ENCODE data around the gene DOCK9. TPM values are rescaled to one million over a fixed set of nuclear protein-coding genes. Genes with fewer than 3 reads are reported as not detected.

The DOCK9 gene
- total and polyA plus RNA-seq, 2 experiments from 2014 or later = 8.5 to 57.7 TPM

DNA sequence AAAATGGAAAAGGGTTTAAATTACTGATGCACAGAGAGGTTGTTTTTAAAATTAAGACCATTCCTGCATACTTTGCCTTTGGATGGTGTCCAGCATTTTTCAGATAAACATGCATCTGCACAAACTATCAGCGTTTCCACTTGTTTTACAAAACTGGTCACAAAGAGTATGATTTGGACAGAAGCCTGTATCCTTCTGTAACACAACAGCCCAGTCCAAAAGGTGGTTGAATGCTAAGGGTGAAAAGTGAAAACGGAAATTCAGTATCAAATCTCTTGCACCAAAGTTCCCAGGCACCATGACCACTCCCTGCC, 21.7 kb upstream of the DOCK9 start (continued):
- TF ChIP-seq, protein P1, sequence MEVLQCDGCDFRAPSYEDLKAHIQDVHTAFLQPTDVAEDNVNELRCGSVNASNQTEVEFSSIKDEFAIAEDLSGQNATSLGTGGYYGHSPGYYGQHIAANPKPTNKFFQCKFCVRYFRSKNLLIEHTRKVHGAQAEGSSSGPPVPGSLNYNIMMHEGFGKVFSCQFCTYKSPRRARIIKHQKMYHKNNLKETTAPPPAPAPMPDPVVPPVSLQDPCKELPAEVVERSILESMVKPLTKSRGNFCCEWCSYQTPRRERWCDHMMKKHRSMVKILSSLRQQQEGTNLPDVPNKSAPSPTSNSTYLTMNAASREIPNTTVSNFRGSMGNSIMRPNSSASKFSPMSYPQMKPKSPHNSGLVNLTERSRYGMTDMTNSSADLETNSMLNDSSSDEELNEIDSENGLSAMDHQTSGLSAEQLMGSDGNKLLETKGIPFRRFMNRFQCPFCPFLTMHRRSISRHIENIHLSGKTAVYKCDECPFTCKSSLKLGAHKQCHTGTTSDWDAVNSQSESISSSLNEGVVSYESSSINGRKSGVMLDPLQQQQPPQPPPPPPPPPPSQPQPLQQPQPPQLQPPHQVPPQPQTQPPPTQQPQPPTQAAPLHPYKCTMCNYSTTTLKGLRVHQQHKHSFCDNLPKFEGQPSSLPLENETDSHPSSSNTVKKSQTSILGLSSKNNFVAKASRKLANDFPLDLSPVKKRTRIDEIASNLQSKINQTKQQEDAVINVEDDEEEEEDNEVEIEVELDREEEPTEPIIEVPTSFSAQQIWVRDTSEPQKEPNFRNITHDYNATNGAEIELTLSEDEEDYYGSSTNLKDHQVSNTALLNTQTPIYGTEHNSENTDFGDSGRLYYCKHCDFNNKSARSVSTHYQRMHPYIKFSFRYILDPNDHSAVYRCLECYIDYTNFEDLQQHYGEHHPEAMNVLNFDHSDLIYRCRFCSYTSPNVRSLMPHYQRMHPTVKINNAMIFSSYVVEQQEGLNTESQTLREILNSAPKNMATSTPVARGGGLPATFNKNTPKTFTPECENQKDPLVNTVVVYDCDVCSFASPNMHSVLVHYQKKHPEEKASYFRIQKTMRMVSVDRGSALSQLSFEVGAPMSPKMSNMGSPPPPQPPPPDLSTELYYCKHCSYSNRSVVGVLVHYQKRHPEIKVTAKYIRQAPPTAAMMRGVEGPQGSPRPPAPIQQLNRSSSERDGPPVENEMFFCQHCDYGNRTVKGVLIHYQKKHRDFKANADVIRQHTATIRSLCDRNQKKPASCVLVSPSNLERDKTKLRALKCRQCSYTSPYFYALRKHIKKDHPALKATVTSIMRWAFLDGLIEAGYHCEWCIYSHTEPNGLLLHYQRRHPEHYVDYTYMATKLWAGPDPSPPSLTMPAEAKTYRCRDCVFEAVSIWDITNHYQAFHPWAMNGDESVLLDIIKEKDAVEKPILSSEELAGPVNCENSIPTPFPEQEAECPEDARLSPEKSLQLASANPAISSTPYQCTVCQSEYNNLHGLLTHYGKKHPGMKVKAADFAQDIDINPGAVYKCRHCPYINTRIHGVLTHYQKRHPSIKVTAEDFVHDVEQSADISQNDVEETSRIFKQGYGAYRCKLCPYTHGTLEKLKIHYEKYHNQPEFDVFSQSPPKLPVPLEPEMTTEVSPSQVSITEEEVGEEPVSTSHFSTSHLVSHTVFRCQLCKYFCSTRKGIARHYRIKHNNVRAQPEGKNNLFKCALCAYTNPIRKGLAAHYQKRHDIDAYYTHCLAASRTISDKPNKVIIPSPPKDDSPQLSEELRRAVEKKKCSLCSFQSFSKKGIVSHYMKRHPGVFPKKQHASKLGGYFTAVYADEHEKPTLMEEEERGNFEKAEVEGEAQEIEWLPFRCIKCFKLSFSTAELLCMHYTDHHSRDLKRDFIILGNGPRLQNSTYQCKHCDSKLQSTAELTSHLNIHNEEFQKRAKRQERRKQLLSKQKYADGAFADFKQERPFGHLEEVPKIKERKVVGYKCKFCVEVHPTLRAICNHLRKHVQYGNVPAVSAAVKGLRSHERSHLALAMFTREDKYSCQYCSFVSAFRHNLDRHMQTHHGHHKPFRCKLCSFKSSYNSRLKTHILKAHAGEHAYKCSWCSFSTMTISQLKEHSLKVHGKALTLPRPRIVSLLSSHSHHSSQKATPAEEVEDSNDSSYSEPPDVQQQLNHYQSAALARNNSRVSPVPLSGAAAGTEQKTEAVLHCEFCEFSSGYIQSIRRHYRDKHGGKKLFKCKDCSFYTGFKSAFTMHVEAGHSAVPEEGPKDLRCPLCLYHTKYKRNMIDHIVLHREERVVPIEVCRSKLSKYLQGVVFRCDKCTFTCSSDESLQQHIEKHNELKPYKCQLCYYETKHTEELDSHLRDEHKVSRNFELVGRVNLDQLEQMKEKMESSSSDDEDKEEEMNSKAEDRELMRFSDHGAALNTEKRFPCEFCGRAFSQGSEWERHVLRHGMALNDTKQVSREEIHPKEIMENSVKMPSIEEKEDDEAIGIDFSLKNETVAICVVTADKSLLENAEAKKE (CRISPR knock-in tag; IDR thresholded peaks at IDR 0.05) = no peak
- TF ChIP-seq STAT1 (IDR thresholded peaks at IDR 0.05; ENCODE audit: unreplicated experiment) (no peak), CREB1 (CRISPR knock-in tag; IDR thresholded peaks at IDR 0.05; ENCODE audit: low read depth) (no peak), EZH2 (IDR thresholded peaks at IDR 0.05; ENCODE audit: low read depth, unreplicated experiment) (no peak), POLR2AphosphoS5 (IDR thresholded peaks at IDR 0.05; ENCODE audit: low read depth) (no peak)
- TF ChIP-seq, protein P2, sequence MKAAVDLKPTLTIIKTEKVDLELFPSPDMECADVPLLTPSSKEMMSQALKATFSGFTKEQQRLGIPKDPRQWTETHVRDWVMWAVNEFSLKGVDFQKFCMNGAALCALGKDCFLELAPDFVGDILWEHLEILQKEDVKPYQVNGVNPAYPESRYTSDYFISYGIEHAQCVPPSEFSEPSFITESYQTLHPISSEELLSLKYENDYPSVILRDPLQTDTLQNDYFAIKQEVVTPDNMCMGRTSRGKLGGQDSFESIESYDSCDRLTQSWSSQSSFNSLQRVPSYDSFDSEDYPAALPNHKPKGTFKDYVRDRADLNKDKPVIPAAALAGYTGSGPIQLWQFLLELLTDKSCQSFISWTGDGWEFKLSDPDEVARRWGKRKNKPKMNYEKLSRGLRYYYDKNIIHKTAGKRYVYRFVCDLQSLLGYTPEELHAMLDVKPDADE (IDR thresholded peaks at IDR 0.05) = no peak
- TF ChIP-seq, protein P3, sequence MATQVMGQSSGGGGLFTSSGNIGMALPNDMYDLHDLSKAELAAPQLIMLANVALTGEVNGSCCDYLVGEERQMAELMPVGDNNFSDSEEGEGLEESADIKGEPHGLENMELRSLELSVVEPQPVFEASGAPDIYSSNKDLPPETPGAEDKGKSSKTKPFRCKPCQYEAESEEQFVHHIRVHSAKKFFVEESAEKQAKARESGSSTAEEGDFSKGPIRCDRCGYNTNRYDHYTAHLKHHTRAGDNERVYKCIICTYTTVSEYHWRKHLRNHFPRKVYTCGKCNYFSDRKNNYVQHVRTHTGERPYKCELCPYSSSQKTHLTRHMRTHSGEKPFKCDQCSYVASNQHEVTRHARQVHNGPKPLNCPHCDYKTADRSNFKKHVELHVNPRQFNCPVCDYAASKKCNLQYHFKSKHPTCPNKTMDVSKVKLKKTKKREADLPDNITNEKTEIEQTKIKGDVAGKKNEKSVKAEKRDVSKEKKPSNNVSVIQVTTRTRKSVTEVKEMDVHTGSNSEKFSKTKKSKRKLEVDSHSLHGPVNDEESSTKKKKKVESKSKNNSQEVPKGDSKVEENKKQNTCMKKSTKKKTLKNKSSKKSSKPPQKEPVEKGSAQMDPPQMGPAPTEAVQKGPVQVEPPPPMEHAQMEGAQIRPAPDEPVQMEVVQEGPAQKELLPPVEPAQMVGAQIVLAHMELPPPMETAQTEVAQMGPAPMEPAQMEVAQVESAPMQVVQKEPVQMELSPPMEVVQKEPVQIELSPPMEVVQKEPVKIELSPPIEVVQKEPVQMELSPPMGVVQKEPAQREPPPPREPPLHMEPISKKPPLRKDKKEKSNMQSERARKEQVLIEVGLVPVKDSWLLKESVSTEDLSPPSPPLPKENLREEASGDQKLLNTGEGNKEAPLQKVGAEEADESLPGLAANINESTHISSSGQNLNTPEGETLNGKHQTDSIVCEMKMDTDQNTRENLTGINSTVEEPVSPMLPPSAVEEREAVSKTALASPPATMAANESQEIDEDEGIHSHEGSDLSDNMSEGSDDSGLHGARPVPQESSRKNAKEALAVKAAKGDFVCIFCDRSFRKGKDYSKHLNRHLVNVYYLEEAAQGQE (IDR thresholded peaks at IDR 0.05; ENCODE audit: unreplicated experiment) = no peak
